CD4-positive, alpha-beta memory T cell (primary cell): Measurements from ENCODE around the gene PET100. TPM values are rescaled to one million over a fixed set of nuclear protein-coding genes. Genes with fewer than 3 reads are reported as not detected.
"Not testable (repeated sequence)": the region's sequence is repeated elsewhere in the genome, so short reads cannot be mapped to it uniquely, and the experiment has no call there.

Experiments used
- CTCF ChIA-PET: fragments of 350-600 bp; sonication (Branson Sonifier 250); formaldehyde crosslinking; loops from one replicate; lab custom pipeline; 2021; ENCODE audit warnings: inconsistent platforms; ENCODE audit not compliant: partially characterized antibody; lab: Charles Lee
- POLR2A ChIA-PET: fragments of 350-600 bp; sonication (Branson Sonifier 250); formaldehyde crosslinking; loops from one replicate; lab custom pipeline; 2021; ENCODE audit not compliant: partially characterized antibody; lab: Charles Lee
- DNase-seq, 5 donors: peaks; one replicate each; pipeline versions ENCODE4 v3.0.0 to v3.0.0-alpha.2; 2020 to 2022; ENCODE audit warnings: mixed read lengths in 1 of 5
- H3K27ac ChIP-seq: one replicate; pipeline ENCODE4 v1.7.0; 2013; ENCODE audit warnings: low read depth, low read length
- H3K27me3 ChIP-seq: 2 replicates; pipeline ENCODE4 v1.7.0; 2013; ENCODE audit warnings: mild to moderate bottlenecking, low read length, moderate library complexity; ENCODE audit not compliant: insufficient read depth
- H3K36me3 ChIP-seq: 2 replicates; pipeline ENCODE4 v1.7.0; 2013; ENCODE audit warnings: mild to moderate bottlenecking, low read length, moderate library complexity; ENCODE audit not compliant: insufficient read depth
- H3K4me1 ChIP-seq: 2 replicates; pipeline ENCODE4 v1.7.0; 2013; ENCODE audit warnings: mild to moderate bottlenecking, low read length, moderate library complexity; ENCODE audit not compliant: insufficient read depth
- H3K4me3 ChIP-seq, 2 donors: one replicate each; pipeline ENCODE4 v1.7.0; 2013; ENCODE audit warnings: low read length in 2 of 2, mild to moderate bottlenecking in 1 of 2
- H3K9me3 ChIP-seq, 2 donors: one replicate each; pipeline ENCODE4 v1.7.0; 2013; ENCODE audit warnings: low read length in 2 of 2, control low read depth in 1 of 2; ENCODE audit not compliant: control insufficient read depth in 1 of 2
- H3K27ac Mint-ChIP-seq, 7 donors: one replicate each; pipeline ENCODE4 v1.8.0; 2020 to 2021; ENCODE audit warnings: mixed read lengths in 7 of 7, mild to moderate bottlenecking in 6 of 7, inconsistent platforms in 3 of 7, moderate library complexity in 3 of 7
- H3K27me3 Mint-ChIP-seq, 2 donors: one replicate each; pipeline ENCODE4 v1.8.0; 2020 to 2021; ENCODE audit warnings: mixed read lengths in 2 of 2
- H3K36me3 Mint-ChIP-seq, 2 donors: one replicate each; pipeline ENCODE4 v1.8.0; 2020 to 2021; ENCODE audit warnings: mixed read lengths in 2 of 2, inconsistent platforms in 1 of 2, mild to moderate bottlenecking in 1 of 2
- H3K4me1 Mint-ChIP-seq, 4 donors: one replicate each; pipeline ENCODE4 v1.8.0; 2020 to 2021; ENCODE audit warnings: mixed read lengths in 4 of 4, mild to moderate bottlenecking in 1 of 4
- H3K4me3 Mint-ChIP-seq, 8 donors: one replicate each; pipeline ENCODE4 v1.8.0; 2020 to 2021; ENCODE audit warnings: mixed read lengths in 8 of 8, mild to moderate bottlenecking in 7 of 8, moderate library complexity in 6 of 8, inconsistent platforms in 3 of 8
- H3K9me3 Mint-ChIP-seq, 8 donors: one replicate each; pipeline ENCODE4 v1.8.0; 2020 to 2021; ENCODE audit warnings: mixed read lengths in 8 of 8, mild to moderate bottlenecking in 5 of 8, inconsistent platforms in 3 of 8, moderate library complexity in 1 of 8
- intact Hi-C: fragments of 100-400 bp; cut with micrococcal nuclease; formaldehyde crosslinking; loops from one replicate; pipeline ENCODE4 v1.15.1; 2023
- polyA plus RNA-seq, 2 donors: library from polyadenylated mRNA; unstranded; fragments of 300-500 nt; fragmentation: Illumina TruSeq; gene quantifications; one replicate each; pipeline ENCODE4 v1.2.3, GENCODE V29; 2021
- total RNA-seq, 2 experiments: library from RNA; stranded (reverse); gene quantifications; one replicate each; pipeline ENCODE4 v1.2.3, GENCODE V29; 2021

PET100 gene
- total and polyA plus RNA-seq, 4 experiments from 2014 or later = 120 to 279 (median 135) TPM

GRCh38 chr19:7640803-7641202 is 11.2 kb downstream of the PET100 start:
- no peaks in the 10 kb centered on the region for H3K9me3 Mint-ChIP-seq
- Histone ChIP-seq H3K9me3 (no peaks in the 10 kb centered on the region), H3K36me3 (peaks cover 25% of the 10 kb centered on the region), H3K4me1 (peaks cover 36% of the 10 kb centered on the region), H3K27ac (no peak overlapping the region), H3K4me3 (no peak overlapping the region), H3K27me3 (no peaks in the 10 kb centered on the region)
- H3K36me3 Mint-ChIP-seq = peaks cover 9 to 13% of the 10 kb centered on the region in 2 donors
- ChIA-PET CTCF (interaction anchor here (0.6 to 0.8 kb wide), 3 partner anchors 40 to 1180 kb away, joined by 3 to 4 read pairs (median 4); partner anchors contain the start of gene TRAPPC5), POLR2A (no interaction called here)
- no peak overlapping the region for H3K27ac Mint-ChIP-seq
- H3K27me3 Mint-ChIP-seq = no peaks in the 10 kb centered on the region
- intact Hi-C loops = no loop called here
- peaks cover 17 to 37% (median 27%) of the 10 kb centered on the region in 4 donors for H3K4me1 Mint-ChIP-seq
- DNase-seq = peak in 1 of 5 donors; percentile 30
- no peak overlapping the region for H3K4me3 Mint-ChIP-seq

- H3K9me3 ChIP-seq = no peaks in the 10 kb centered on the region
- DNase-seq = peak in 1 of 5 donors; percentile 29
- CTCF ChIA-PET = interaction anchor here (0.6 to 2.0 kb wide), 4 partner anchors 10 to 643 kb away, joined by 3 to 6 read pairs (median 4); partner anchors contain the start of gene TRAPPC5
- H3K4me1 Mint-ChIP-seq = peaks cover 15 to 30% (median 23%) of the 10 kb centered on the region in 4 donors
- no peaks in the 10 kb centered on the region for H3K27me3 Mint-ChIP-seq
- peaks cover 30% of the 10 kb centered on the region for H3K4me1 ChIP-seq
- H3K36me3 Mint-ChIP-seq = peaks cover 11 to 15% of the 10 kb centered on the region in 2 donors
- intact Hi-C loops = no loop called here
- H3K36me3 ChIP-seq = peaks cover 25% of the 10 kb centered on the region
- no peaks in the 10 kb centered on the region for H3K9me3 Mint-ChIP-seq
- no peak overlapping the region for H3K27ac ChIP-seq
- POLR2A ChIA-PET = interaction anchor here (1.2 kb wide), 1 partner anchor 8 kb away, joined by 3 read pairs; the partner anchor contains the start of gene PCP2
- no peaks in the 10 kb centered on the region for H3K27me3 ChIP-seq
- no peak overlapping the region for H3K4me3 ChIP-seq
- H3K4me3 Mint-ChIP-seq = no peak overlapping the region
- peak overlapping the region in 1 of 7 donors; percentile 62 for H3K27ac Mint-ChIP-seq
Observed at GRCh38 chr19:7641290-7642276, 12.0 kb downstream of the PET100 start.

GRCh38 chr19:7642295-7643030 is 12.9 kb downstream of the PET100 start:
- CTCF ChIA-PET = interaction anchor here (1.4 to 2.0 kb wide), 2 partner anchors 9 to 74 kb away, joined by 3 to 6 read pairs; no protein-coding TSS in a partner anchor
- H3K27me3 ChIP-seq = no peaks in the 10 kb centered on the region

GRCh38 chr19:7643031-7643415 is 13.4 kb downstream of the PET100 start:
- peaks cover 15 to 17% of the 10 kb centered on the region in 2 donors for H3K36me3 Mint-ChIP-seq
- no peak overlapping the region for H3K4me3 Mint-ChIP-seq
- no peaks in the 10 kb centered on the region for H3K27me3 Mint-ChIP-seq
- peaks cover 25% of the 10 kb centered on the region for H3K36me3 ChIP-seq
- H3K27me3 ChIP-seq = no peaks in the 10 kb centered on the region
- POLR2A ChIA-PET = no interaction called here
- peaks cover 13 to 19% (median 17%) of the 10 kb centered on the region in 4 donors for H3K4me1 Mint-ChIP-seq
- no peaks in the 10 kb centered on the region for H3K9me3 ChIP-seq
- H3K9me3 Mint-ChIP-seq = no peaks in the 10 kb centered on the region
- H3K27ac ChIP-seq = no peak overlapping the region
- no peak overlapping the region for H3K4me3 ChIP-seq
- CTCF ChIA-PET = interaction anchor here (1.4 to 2.0 kb wide), 2 partner anchors 9 to 75 kb away, joined by 3 to 6 read pairs; no protein-coding TSS in a partner anchor
- no peak for DNase-seq
- peak overlapping the region in 1 of 7 donors; percentile 31 for H3K27ac Mint-ChIP-seq
- H3K4me1 ChIP-seq = peaks cover 20% of the 10 kb centered on the region
- intact Hi-C loops = no loop called here

More at GRCh38 chr19:7642295-7643030, 12.9 kb downstream of the PET100 start:
- DNase-seq = no peak
- no peak overlapping the region for H3K27ac ChIP-seq
- H3K36me3 ChIP-seq = peaks cover 25% of the 10 kb centered on the region
- POLR2A ChIA-PET = interaction anchor here (1.2 kb wide), 1 partner anchor 9 kb away, joined by 3 read pairs; the partner anchor contains the start of gene PCP2
- Mint-ChIP-seq H3K36me3 (peaks cover 11 to 15% of the 10 kb centered on the region in 2 donors), H3K4me3 (no peak overlapping the region), H3K4me1 (peaks cover 13 to 25% (median 19%) of the 10 kb centered on the region in 4 donors), H3K27ac (peak overlapping the region in 1 of 7 donors; percentile 48), H3K9me3 (no peaks in the 10 kb centered on the region), H3K27me3 (no peaks in the 10 kb centered on the region)
- intact Hi-C loops = no loop called here
- peaks cover 25% of the 10 kb centered on the region for H3K4me1 ChIP-seq
- H3K9me3 ChIP-seq = no peaks in the 10 kb centered on the region
- H3K4me3 ChIP-seq = no peak overlapping the region

GRCh38 chr19:7643629-7644549 is 14.3 kb downstream of the PET100 start:
- H3K36me3 ChIP-seq = peaks cover 25% of the 10 kb centered on the region
- H3K27me3 ChIP-seq, CTCF ChIA-PET, H3K4me3 Mint-ChIP-seq, H3K4me3 ChIP-seq, H3K9me3 ChIP-seq, H3K27ac ChIP-seq, H3K9me3 Mint-ChIP-seq, intact Hi-C loops, H3K27me3 Mint-ChIP-seq: not testable (repeated sequence)
- Mint-ChIP-seq H3K36me3 (peaks cover 15 to 17% of the 10 kb centered on the region in 2 donors), H3K27ac (peak overlapping the region in 1 of 7 donors; percentile 56), H3K4me1 (peaks cover 10 to 15% (median 13%) of the 10 kb centered on the region in 4 donors)
- DNase-seq = peak in 2 of 5 donors; percentile 23 to 42
- H3K4me1 ChIP-seq = peaks cover 11% of the 10 kb centered on the region
- POLR2A ChIA-PET = interaction anchor here (1.3 to 1.5 kb wide), 3 partner anchors 9 to 14 kb away, joined by 3 to 4 read pairs (median 4); partner anchors contain the start of genes PET100 and XAB2

GRCh38 chr19:7644550-7644877 is 14.9 kb downstream of the PET100 start:
- ChIA-PET POLR2A (interaction anchor here (1.3 to 1.5 kb wide), 3 partner anchors 9 to 15 kb away, joined by 3 to 4 read pairs (median 4); partner anchors contain the start of genes PET100 and XAB2), CTCF (no interaction called here)
- H3K4me1 Mint-ChIP-seq = peaks cover 6 to 12% (median 8%) of the 10 kb centered on the region in 4 donors
- no peak overlapping the region for H3K27ac Mint-ChIP-seq
- intact Hi-C loops = no loop called here
- no peak for DNase-seq
- H3K27me3 Mint-ChIP-seq = no peaks in the 10 kb centered on the region
- Histone ChIP-seq H3K27ac (no peak overlapping the region), H3K9me3 (no peaks in the 10 kb centered on the region), H3K27me3 (no peaks in the 10 kb centered on the region), H3K36me3 (peaks cover 25% of the 10 kb centered on the region), H3K4me3 (no peak overlapping the region), H3K4me1 (peaks cover 5% of the 10 kb centered on the region)
- no peak overlapping the region for H3K4me3 Mint-ChIP-seq
- H3K9me3 Mint-ChIP-seq = no peaks in the 10 kb centered on the region
- H3K36me3 Mint-ChIP-seq = peaks cover 14 to 16% of the 10 kb centered on the region in 2 donors
